ENCODE measurements around the gene TUBA8.

DNA sequence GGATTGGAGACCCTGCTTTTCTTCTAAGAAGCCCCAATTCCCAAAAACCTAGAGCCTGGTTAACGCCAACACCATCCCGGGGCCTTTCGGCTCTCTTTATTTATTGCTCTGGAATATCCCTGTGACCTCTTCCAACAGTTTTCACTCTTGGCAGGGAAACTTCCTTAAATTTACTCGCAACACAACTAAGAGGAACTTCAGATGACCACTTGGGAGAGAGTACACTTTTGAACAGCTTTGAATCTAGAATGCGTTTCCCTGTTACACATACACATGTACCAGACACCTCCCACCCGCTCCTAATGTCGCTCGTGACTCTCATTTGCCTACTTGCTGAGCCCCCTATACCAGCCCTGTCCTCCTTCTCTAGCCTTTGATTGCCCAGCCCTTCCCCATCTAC is 19.4 kb downstream of the TUBA8 start:
- TF ChIP-seq, protein P1, sequence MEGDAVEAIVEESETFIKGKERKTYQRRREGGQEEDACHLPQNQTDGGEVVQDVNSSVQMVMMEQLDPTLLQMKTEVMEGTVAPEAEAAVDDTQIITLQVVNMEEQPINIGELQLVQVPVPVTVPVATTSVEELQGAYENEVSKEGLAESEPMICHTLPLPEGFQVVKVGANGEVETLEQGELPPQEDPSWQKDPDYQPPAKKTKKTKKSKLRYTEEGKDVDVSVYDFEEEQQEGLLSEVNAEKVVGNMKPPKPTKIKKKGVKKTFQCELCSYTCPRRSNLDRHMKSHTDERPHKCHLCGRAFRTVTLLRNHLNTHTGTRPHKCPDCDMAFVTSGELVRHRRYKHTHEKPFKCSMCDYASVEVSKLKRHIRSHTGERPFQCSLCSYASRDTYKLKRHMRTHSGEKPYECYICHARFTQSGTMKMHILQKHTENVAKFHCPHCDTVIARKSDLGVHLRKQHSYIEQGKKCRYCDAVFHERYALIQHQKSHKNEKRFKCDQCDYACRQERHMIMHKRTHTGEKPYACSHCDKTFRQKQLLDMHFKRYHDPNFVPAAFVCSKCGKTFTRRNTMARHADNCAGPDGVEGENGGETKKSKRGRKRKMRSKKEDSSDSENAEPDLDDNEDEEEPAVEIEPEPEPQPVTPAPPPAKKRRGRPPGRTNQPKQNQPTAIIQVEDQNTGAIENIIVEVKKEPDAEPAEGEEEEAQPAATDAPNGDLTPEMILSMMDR (IDR thresholded peaks at IDR 0.05), result no peak
- TF ChIP-seq EP300 (IDR thresholded peaks at IDR 0.05) (no peak), POLR2AphosphoS5 (IDR thresholded peaks at IDR 0.05) (no peak)
